ENCODE results near the gene CXCL6.

Gene CXCL6

GRCh38 chr4:73865431-73866096 lies 29.1 kb downstream of the CXCL6 start:
- no peak for TF ChIP-seq CTCF (IDR thresholded peaks at IDR 0.05)
- no peaks in the 10 kb centered on the region for H3K9me3 Mint-ChIP-seq
- DNase-seq, result no peak
- no peak overlapping the region for H3K4me3 Mint-ChIP-seq
- no peaks in the 10 kb centered on the region for H3K36me3 Mint-ChIP-seq (ENCODE audit: low read depth)
- peaks cover 9% of the 10 kb centered on the region for H3K4me1 Mint-ChIP-seq
- no peak overlapping the region for H3K27ac Mint-ChIP-seq
- peaks cover 56% of the 10 kb centered on the region for H3K27me3 Mint-ChIP-seq (ENCODE audit: low read depth, poor library complexity)

- peaks cover 9% of the 10 kb centered on the region for H3K4me1 Mint-ChIP-seq
- DNase-seq, result no peak
- H3K4me3 Mint-ChIP-seq, result no peak overlapping the region
- no peak for TF ChIP-seq CTCF (IDR thresholded peaks at IDR 0.05)
- peaks cover 62% of the 10 kb centered on the region for H3K27me3 Mint-ChIP-seq (ENCODE audit: low read depth, poor library complexity)
- no peaks in the 10 kb centered on the region for H3K9me3 Mint-ChIP-seq
- no peaks in the 10 kb centered on the region for H3K36me3 Mint-ChIP-seq (ENCODE audit: low read depth)
- no peak overlapping the region for H3K27ac Mint-ChIP-seq
Observed at GRCh38 chr4:73866246-73866645, 29.8 kb downstream of the CXCL6 start.

- Mint-ChIP-seq H3K27ac (no peak overlapping the region), H3K4me3 (no peak overlapping the region), H3K4me1 (peaks cover 9% of the 10 kb centered on the region), H3K9me3 (no peaks in the 10 kb centered on the region), H3K36me3 (ENCODE audit: low read depth) (no peaks in the 10 kb centered on the region), H3K27me3 (ENCODE audit: low read depth, poor library complexity) (peaks cover 62% of the 10 kb centered on the region)
- no peak for DNase-seq
- no peak for TF ChIP-seq CTCF (IDR thresholded peaks at IDR 0.05)
Observed at GRCh38 chr4:73867783-73868182, 31.3 kb downstream of the CXCL6 start.

GRCh38 chr4:73868206-73869129 lies 32.0 kb downstream of the CXCL6 start:
- Mint-ChIP-seq H3K9me3 (no peaks in the 10 kb centered on the region), H3K27me3 (ENCODE audit: low read depth, poor library complexity) (peaks cover 62% of the 10 kb centered on the region), H3K4me1 (peaks cover 9% of the 10 kb centered on the region), H3K36me3 (ENCODE audit: low read depth) (no peaks in the 10 kb centered on the region), H3K4me3 (peak overlapping the region; percentile 83), H3K27ac (no peak overlapping the region)
- DNase-seq, result no peak
- TF ChIP-seq CTCF (IDR thresholded peaks at IDR 0.05), result no peak

GRCh38 chr4:73869130-73870055 lies 32.9 kb downstream of the CXCL6 start, which contains the start of gene CXCL1:
Gene CXCL1, plus strand, starts transcription at chr4:73869393. Its CDS starts 78 bp downstream, at chr4:73869471.
- Mint-ChIP-seq H3K27ac (no peak within 1 kb of the TSS), H3K4me1 (peaks cover 9% of the 10 kb centered on the region), H3K4me3 (peak within 1 kb of the TSS; percentile 83), H3K27me3 (ENCODE audit: low read depth, poor library complexity) (peaks cover 65% of the 10 kb centered on the region), H3K9me3 (no peaks in the 10 kb centered on the region), H3K36me3 (ENCODE audit: low read depth) (no peaks in the 10 kb centered on the region)
- TF ChIP-seq CTCF (IDR thresholded peaks at IDR 0.05), result no peak
- peak; percentile 62 for DNase-seq
